HG02623 (cell line): Measurements from ENCODE around the gene TSHB.

Experiments
- ATAC-seq: cut with Tn5 transposase; IDR thresholded peaks from one replicate; pipeline ENCODE4 v1.9.1; 2021; ENCODE audit warnings: moderate library complexity; ENCODE audit not compliant: unreplicated experiment

TSHB gene

DNA sequence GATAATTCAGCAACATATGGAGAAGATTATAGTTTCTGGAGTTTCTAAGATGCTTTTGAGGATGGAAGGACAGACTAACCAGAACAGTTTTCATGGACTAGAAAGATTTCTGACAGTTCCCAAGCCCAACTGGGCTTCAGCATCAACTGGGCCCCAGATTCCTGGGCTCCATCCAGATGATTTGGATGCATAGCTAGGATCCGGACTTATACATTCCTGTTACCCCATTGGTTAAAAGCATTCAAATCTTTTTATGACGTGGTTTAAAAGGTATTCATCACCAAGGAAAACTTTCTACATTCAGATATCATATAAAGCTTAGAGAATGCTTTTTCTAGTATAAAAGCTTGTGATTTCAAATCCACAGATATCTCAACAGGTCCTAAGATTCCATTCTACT is 29.7 kb downstream of the TSHB start:
- no peak for ATAC-seq

DNA sequence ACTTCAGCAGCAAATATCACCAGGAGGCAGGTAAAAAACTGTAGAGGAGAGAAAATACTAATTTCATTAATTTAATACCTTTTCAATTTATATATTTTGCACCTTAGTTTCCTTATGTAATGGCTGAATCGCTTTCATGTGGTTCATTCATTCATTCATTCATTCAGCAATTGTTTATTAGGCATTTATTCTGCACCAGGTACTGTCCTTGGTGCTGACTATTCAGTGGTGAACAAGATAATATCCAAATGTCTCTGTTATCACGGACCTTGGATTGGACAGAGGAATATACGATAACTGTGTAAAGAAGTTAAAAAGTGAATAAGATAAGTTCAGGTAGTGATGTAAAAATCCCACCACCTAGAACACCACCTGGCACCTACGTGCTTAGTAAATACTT is 30.9 kb downstream of the TSHB start:
- ATAC-seq, result no peak

DNA sequence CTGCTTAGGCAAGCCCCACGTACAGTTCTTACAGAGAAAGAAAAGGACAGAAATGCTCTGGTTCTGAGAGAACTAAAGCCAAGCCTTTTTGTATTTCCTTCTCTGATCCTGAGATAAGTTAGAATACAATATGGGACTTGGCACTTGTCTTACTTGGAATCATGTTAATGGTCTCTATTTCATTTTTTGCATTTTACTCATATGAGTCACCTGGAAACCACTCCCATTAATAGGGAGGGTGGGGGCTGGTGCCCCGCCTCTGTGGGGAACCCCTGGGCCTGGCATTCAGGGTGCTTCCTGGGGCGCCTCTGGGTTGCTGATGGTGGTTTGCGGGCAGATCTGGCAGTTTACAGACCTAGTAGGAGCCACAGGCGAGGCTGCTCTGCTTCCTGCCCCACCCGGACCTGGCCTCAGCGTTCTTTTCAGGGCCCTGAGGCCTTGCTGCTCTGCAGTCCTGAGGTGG is 32.9 kb downstream of the TSHB start:
- no peak for ATAC-seq

DNA sequence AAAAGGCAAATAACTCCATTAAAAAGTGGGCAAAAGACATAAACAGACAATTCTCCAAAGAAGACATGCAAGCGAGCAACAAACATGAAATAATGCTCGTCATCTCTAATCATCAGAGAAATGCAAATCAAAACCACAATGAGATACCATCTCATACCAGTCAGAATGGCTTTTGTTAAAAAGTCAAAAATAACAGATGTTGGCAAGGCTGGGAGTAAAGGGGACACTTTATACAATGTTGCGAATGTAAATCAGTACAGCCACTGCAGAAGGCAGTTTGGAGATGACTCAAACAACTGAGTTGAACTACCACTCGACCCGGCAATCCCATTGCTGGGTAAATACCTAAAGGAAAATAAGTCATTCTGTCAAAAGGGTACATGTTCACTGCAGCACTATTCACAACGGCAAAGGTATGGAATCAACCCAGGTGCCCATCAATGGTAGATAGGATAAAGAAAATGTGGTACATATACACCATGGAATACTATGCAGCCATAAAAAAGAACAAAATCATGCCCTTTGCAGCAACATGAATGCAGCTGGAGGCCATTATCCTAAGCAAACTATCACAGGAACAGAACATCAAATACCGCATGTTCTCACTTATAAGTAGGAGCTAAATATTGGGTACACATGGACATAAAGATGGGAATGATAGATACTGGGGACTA is 33.7 kb downstream of the TSHB start:
- ATAC-seq, result no peak

- ATAC-seq, result no peak
Observed at GRCh38 chr1:115064461-115064860, 34.8 kb downstream of the TSHB start.

- no peak for ATAC-seq
Observed at GRCh38 chr1:115065021-115065420, 35.4 kb downstream of the TSHB start.

DNA sequence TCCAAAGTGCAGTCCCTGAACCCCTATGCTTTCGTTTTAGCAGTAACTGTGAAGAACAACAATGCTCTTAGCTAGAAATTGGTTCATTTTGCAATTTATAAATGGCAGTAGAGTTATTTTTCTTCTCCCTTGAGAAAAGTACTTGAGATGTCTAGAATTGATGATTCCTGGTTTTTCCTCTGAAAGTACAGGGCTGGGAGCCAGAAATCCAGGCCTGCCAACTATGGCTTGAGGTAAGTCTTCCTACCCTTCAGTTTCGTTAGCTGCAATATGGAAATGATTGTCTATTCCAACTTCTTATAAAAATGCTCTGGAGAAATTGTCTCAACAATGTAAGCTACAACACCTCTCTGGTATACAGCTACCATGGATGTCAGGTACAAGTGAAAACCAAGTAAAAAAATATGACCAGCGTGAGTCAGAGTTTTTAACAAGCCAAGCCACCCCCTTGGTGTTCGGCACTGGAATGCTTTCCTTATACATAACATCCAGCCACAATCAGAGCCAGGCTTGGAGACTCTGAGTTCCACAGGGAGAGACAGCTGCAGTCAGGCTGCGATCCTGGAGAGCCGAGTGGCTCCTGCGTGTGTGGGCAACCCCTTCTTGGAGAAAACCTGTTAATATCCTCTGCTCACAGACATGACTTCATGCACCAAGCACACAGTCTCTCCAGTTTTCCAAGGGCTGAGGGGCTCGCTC is 37.7 kb downstream of the TSHB start:
- no peak for ATAC-seq

DNA sequence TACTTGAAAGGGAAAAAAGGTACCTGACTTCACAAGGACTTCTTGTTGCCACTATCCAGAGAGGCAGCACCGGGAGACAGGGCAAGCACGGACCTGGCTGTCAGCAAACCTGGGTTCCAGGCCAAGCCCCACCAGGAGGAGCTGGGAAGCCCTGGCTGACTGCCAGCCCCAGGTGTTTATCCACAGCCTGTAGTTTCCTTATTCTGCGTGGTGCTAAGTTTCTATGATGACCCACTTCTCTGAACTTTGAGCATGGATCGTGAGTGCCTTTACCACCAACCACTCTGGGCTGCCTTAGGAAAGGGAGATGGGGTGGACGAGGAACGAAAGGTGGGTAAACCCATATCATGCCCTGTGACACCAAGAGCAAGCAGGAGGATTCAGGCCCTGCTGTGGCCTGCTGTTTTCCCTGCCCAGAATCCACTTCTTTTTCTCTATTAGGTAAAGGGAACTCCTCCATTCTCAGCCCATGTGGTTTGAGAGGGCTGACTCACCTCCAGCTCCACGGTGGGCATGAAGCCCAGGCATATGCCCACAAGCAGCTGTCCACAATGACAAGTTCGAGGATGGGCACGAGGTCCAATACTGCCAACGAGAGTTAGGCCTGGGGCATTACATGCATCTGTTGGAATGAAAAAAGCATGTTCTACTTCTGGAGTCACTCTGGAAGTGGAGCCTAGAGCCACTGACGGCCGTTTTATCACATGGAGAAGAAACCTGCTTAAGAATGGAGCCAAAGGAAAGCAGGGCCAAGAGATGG is 39.4 kb downstream of the TSHB start:
- ATAC-seq, result no peak

DNA sequence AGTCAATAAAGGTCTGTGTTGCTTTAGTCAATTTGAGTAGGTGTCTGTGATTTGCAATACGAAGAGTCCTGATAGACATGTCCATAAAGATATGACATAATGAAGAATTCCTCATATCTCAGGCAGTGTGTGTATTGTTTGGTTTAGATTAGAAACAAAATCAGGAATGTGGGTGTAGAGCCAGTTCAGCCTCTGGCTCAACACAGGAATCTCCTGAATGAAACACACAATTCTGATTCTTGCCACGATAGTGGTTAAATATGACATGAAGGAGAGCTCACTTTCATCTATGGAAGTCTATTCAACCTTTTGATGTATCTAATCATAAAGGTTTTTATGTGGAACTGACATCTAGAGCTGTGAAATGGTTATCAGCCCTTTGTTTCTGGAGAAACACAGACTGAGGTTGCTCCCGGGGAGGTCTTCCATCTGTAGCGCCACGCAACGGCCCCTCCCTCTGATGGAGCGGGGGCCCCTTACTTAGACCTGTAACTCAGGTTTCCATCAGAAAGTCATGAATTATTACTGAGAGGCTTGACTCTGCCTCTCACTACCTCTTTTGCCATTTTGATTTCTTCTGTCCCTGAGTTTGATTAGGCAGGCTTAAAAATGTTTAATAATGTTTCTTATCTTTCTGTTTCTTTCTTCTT is 40.2 kb downstream of the TSHB start:
- no peak for ATAC-seq

DNA sequence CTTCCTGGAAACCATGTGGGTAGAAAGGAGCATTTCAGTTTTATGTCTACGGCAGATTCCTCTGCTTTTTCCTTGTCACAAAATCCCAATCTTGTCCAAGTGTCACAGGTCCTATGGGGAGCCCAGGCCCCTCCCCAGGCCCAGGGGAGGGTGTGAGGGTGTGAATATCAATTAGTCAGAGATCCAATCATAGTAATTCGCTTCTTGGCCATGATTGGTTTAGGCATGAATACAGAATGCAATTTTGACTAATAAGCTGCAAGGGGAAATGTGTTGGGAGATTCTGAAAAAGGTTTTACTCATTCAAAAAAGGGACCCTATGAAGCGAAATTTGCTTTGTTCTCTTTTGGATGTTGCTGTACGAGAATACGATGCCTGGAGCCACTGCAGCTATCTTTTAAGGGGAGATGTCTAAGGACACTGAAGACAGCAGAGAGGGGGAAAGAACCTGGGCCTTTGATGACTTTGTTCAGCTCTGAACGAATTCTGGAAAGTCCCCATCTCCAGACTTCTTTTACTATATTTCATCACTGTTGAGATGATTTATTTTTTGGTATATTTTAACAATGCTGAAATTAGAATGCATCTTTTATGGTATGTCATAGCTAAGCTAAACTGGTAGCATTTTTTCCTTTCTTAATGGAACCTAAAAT is 41.5 kb downstream of the TSHB start:
- ATAC-seq, result no peak

GRCh38 chr1:115073298-115074087 is 43.9 kb downstream of the TSHB start:
- no peak for ATAC-seq

DNA sequence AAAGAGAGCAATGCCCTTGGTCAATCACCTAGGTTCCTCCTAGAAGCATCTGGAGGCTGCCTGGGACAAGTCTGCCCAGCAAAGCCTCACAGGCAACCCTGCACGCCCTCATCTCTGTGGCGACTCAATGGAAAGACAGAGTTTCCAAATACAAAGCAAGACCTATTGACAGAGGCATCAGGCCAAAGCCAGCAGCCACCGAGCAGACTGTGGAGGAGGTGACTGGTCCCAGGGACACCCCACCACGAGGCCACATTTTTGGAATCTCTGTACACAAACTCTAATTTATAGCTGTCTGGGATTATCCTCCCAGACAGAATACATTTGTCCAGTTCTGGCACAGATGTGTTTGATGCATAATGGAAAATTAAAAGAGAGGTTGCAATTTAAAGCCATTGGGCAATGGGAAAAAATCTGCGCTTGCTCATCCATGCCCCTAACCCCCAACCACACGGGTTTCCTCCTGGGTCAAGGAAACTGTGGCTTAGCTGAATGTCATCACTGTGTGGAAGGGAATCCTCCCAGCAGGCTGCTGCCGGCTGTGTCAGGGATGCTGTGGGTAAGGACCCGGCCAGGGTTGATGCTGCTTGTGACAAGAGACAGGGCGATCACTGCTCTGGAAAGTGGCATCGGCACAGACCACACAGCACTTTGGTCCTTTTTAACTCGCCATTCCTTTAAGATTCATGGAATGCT is 45.4 kb downstream of the TSHB start:
- no peak for ATAC-seq

DNA sequence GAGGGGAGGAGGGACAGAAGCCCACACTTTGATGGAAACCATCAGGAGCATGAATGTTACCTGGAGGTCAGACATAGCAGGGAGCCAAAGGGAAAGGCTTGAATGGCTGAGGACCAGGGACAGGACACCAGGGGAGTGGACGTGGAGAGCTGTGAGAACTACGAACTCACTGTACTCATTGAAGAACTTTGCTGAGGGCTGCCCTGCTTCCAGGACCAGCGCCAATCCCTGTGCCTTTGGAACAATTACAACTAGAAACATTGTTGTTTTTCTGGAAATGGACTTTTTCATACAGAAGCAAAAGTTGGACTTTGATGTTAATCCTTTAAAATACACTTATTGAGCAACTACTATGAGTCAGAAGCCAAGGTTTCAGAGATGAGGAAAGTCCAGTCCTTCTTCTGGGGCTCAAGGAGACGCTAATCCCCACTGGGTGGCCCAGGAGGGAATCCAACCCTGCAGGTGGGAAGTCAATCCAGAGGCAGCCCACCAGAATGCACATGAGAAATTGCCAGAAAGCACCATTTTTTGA is 46.8 kb downstream of the TSHB start:
- ATAC-seq, result no peak

DNA sequence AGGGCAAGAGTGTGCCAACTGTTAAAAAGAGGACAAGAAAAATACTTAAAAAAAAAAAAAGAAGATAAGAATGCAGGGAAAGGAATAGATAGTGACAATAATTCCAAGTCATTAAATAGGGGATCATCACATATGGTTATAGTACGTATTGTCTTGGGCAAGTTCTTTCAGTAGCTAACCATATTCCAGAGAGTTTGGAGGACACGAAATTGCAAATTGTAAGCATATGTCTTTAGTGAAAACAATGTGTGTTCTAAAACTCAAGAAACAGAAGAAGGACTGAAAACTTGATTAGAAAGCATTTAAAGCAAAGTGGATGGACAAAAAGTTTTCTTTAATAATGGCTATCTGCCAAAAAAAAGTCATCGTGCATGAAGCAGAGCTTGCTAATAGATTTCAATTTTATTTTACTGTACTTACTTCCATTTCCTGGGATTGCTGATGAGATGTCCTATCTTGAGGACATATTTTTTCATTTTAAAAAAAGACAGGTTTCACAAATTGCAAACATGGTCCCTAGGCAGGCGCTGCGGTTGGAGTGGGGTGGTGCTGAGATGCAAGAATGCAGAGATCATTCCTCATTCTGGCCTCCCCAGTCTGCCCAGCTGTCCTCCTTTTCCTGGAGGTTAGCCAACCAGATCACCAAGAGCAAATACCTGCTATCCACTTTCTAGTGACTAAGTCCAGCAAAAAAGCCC is 47.8 kb downstream of the TSHB start:
- ATAC-seq, result no peak

GRCh38 chr1:115077984-115078330 is 48.3 kb downstream of the TSHB start:
- ATAC-seq, result no peak

- no peak for ATAC-seq
Observed at GRCh38 chr1:115078708-115079107, 49.1 kb downstream of the TSHB start.

- ATAC-seq, result no peak
Observed at GRCh38 chr1:115082949-115083348, 53.3 kb downstream of the TSHB start.
